Sigmoid colon (tissue), 7 donors: ENCODE data around the gene EXOC6. TPM values are rescaled to one million over a fixed set of nuclear protein-coding genes. Genes with fewer than 3 reads are reported as not detected.
A peak's percentile ranks its signal among the peaks of the same experiment; 100 is the strongest.

ENCODE experiments used
- DNase-seq: peaks from one replicate; pipeline ENCODE4 v3.0.0-alpha.2; 2019
- H3K27ac ChIP-seq, 4 donors: fragments of 200-600 bp; sonication (generic); one replicate each; pipeline ENCODE4 v1.5.1; 2016 to 2019; ENCODE audit warnings: mild to moderate bottlenecking in 1 of 4
- H3K27me3 ChIP-seq, 3 donors: fragments of 200-600 bp; sonication (generic); one replicate each; pipeline ENCODE4 v1.5.1; 2019; ENCODE audit warnings: mild to moderate bottlenecking in 1 of 3
- H3K36me3 ChIP-seq, 4 donors: fragments of 200-600 bp; sonication (generic); one replicate each; pipeline ENCODE4 v1.5.1; 2016 to 2019
- H3K4me1 ChIP-seq, 4 donors: fragments of 200-600 bp; sonication (generic); one replicate each; pipeline ENCODE4 v1.5.1; 2017 to 2019
- H3K4me3 ChIP-seq, 4 donors: fragments of 200-600 bp; sonication (generic); one replicate each; pipeline ENCODE4 v1.5.1; 2017 to 2019; ENCODE audit warnings: mild to moderate bottlenecking in 2 of 4, moderate library complexity in 1 of 4
- H3K9me3 ChIP-seq, 4 donors: fragments of 200-600 bp in 3 of 4; sonication (generic) in 3 of 4; one replicate each; pipeline versions ENCODE4 v1.5.1 to v1.6.1; 2013 to 2019
- EP300 ChIP-seq, 4 donors: sonication (generic); formaldehyde crosslinking; IDR thresholded peaks; one replicate each; pipeline ENCODE4 v1.6.1; 2017; ENCODE audit warnings: antibody characterized with exemption in 4 of 4
- POLR2A ChIP-seq, 2 donors: fragments of 450-650 bp; IDR thresholded peaks; one replicate each; pipeline ENCODE4 v1.6.1; 2016; ENCODE audit warnings: antibody characterized with exemption in 2 of 2, mild to moderate bottlenecking in 2 of 2, moderate library complexity in 2 of 2
- POLR2AphosphoS5 ChIP-seq, 4 donors: sonication (generic); formaldehyde crosslinking; IDR thresholded peaks; one replicate each; pipeline ENCODE4 v1.6.1; 2017; ENCODE audit warnings: antibody characterized with exemption in 4 of 4
- WGBS, 2 donors: extraction: QIAGEN DNeasy Blood & Tissue Kit; methylation state at CpG; one replicate each; pipeline ENCODE4 v1.1.7; 2013; 5-methylcytosine and 5-hydroxymethylcytosine counted together
- intact Hi-C: fragments of 100-400 bp; cut with DNase I; formaldehyde crosslinking; loops from one replicate; pipeline ENCODE4 v1.15.1; 2023
- polyA plus RNA-seq, 3 donors: library from polyadenylated mRNA; stranded (reverse); fragments of 200-250 nt; gene quantifications; one replicate each; pipeline ENCODE4 v1.2.3, GENCODE V29; 2013
- total RNA-seq, 4 donors: library from RNA; depleted of rRNA; stranded (reverse); fragments of >200 nt; gene quantifications; one replicate each; pipeline ENCODE4 v1.1.0, GENCODE V29; 2016
- TF ChIP-seq, protein P1 (sequence below), 4 experiments: fragments of 450-650 bp in 3 of 4; fragments of 200-600 bp in 1 of 4; IDR thresholded peaks; one replicate each; pipeline ENCODE4 v1.5.1; 2016 to 2019; ENCODE audit warnings: antibody characterized with exemption in 4 of 4, mild to moderate bottlenecking in 3 of 4, moderate library complexity in 2 of 4
- donor health status: healthy with polysubstance abuse.
- donor health status: Bipolar disorder and iron deficiency.
- donor health status: healthy.

Gene EXOC6
- total and polyA plus RNA-seq, 7 donors = 6.6 to 20.2 (median 16.6) TPM

DNA sequence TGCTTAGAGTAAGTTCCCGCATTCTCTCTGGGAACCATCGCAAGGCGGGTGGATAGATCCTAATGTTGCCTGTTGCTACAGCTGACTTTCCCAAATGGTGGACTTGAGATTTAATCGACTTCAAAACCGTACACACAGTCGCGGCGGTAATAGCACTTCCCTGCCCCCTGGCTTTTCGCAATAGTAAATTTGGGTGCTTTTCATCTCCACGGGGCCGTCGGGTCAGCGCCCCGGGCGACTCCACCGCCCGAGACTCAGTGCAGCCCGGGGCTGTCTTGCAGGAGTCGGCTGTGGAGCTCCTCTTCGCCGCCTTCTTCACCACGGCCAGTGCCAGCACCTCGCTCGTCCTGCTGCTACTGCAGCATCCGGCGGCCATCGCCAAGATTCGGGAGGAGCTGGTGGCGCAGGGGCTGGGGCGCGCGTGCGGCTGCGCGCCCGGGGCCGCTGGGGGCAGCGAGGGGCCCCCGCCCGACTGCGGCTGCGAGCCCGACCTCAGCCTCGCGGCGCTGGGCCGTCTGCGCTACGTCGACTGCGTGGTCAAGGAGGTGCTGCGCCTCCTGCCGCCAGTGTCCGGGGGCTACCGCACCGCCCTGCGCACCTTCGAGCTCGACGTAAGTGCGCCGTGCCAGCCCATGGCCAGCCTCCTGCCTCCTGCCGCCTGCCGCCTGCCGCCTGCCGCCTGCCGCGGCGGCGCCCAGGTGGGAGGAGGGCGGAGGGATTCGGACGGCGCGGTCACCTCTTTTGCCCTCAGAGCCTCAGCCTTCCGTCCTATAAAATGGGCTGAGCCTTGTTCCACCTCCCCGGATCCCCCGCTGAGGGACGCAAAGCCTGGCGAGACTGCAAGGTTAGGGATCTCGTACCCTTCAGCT is 217.6 kb downstream of the EXOC6 start:
- Histone ChIP-seq H3K36me3 (no peaks in the 10 kb centered on the region), H3K4me1 (peaks cover 0 to 45% (median 31%) of the 10 kb centered on the region in 4 donors), H3K4me3 (peak overlapping the region in 1 of 4 donors; percentile 18), H3K27ac (no peak overlapping the region), H3K27me3 (peaks cover 35 to 100% (median 82%) of the 10 kb centered on the region in 3 donors), H3K9me3 (no peaks in the 10 kb centered on the region)
- intact Hi-C loops = no loop called here
- WGBS, 2 donors = 5 to 9% methylated on average over 81 of the region's 81 CpGs
- TF ChIP-seq POLR2A (IDR thresholded peaks at IDR 0.05) = no peak
- TF ChIP-seq, protein P1, sequence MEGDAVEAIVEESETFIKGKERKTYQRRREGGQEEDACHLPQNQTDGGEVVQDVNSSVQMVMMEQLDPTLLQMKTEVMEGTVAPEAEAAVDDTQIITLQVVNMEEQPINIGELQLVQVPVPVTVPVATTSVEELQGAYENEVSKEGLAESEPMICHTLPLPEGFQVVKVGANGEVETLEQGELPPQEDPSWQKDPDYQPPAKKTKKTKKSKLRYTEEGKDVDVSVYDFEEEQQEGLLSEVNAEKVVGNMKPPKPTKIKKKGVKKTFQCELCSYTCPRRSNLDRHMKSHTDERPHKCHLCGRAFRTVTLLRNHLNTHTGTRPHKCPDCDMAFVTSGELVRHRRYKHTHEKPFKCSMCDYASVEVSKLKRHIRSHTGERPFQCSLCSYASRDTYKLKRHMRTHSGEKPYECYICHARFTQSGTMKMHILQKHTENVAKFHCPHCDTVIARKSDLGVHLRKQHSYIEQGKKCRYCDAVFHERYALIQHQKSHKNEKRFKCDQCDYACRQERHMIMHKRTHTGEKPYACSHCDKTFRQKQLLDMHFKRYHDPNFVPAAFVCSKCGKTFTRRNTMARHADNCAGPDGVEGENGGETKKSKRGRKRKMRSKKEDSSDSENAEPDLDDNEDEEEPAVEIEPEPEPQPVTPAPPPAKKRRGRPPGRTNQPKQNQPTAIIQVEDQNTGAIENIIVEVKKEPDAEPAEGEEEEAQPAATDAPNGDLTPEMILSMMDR (IDR thresholded peaks at IDR 0.05) = no peak
- TF ChIP-seq POLR2AphosphoS5 (IDR thresholded peaks at IDR 0.05) = no peak
- TF ChIP-seq EP300 (IDR thresholded peaks at IDR 0.05) = no peak
- DNase-seq = no peak

DNA sequence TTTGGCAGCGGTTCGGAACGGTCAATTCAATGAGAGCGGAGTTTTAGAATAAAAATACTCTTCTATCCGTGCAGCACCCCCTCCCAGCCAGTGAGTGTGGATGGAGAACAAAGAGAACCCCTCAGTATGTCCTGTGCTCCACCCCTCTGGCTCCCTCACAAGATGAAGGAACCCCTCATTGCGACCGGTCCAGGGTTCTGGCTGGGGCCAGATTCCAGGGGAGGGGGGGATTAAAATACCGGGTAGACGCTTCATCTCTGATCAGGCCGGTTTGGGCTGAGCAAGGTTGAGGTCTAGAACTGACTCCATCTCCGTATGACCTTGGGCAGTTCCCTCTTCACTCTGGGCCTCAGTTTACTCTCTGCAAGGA is 218.2 kb downstream of the EXOC6 start:
- no peak for DNase-seq
- Histone ChIP-seq H3K27ac (no peak overlapping the region), H3K4me3 (no peak overlapping the region), H3K4me1 (peaks cover 0 to 39% (median 28%) of the 10 kb centered on the region in 4 donors), H3K36me3 (no peaks in the 10 kb centered on the region), H3K9me3 (no peaks in the 10 kb centered on the region), H3K27me3 (peaks cover 31 to 100% (median 81%) of the 10 kb centered on the region in 3 donors)
- intact Hi-C loops = no loop called here
- 16 to 29% methylated on average over 11 of the region's 11 CpGs for WGBS, 2 donors
- TF ChIP-seq POLR2A (IDR thresholded peaks at IDR 0.05) (no peak), POLR2AphosphoS5 (IDR thresholded peaks at IDR 0.05) (no peak), EP300 (IDR thresholded peaks at IDR 0.05) (no peak)
- TF ChIP-seq, protein P1 (IDR thresholded peaks at IDR 0.05) = no peak

DNA sequence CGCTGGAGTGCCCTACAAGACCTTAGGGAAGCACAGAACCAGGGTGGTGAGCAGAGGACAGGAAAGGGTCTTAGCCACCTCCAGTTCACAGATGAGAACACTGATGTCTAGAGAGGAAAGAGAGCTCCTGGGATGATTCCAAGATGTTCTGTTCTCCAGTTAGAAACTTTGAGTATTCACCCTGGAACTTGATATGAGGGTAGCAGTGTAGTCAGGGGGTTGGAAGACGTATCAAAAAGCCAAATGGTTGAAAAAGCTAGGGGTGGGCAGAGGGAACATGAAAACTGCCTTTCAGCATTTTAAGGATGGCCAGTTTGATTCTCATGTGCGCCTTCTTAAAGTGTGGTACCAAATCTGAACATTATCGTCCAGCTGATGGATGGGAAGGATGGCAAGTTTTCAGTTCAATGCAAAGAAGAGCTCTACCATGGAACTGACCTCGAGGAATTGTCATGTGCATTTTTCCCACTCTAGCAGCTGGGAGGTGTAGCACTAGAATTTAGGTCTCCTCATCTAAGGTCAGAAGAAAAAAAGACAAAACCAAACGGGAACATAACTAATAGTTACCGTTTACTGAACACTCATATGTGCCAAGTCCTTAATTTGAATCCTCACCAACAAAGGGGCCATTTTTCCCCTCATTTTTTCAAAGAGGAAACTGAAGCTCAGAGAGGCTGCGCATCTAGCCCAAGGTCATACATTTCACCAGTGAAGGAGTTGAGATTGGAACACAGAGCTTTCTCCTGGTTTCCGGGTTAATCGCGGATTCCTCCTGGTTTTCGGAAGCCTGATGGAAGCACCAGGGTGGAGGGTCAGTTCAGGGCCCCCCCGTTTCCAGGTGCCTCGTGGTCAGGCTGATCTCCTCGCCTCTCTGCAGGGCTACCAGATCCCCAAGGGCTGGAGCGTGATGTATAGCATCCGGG is 219.4 kb downstream of the EXOC6 start:
- Histone ChIP-seq H3K27ac (no peak overlapping the region), H3K36me3 (no peaks in the 10 kb centered on the region), H3K4me1 (peaks cover 0 to 39% (median 28%) of the 10 kb centered on the region in 4 donors), H3K9me3 (no peaks in the 10 kb centered on the region), H3K27me3 (peaks cover 33 to 100% (median 81%) of the 10 kb centered on the region in 3 donors), H3K4me3 (no peak overlapping the region)
- WGBS, 2 donors = 9 to 15% methylated on average over 17 of the region's 17 CpGs
- intact Hi-C loops = no loop called here
- no peak for DNase-seq
- TF ChIP-seq POLR2AphosphoS5 (IDR thresholded peaks at IDR 0.05) (no peak), POLR2A (IDR thresholded peaks at IDR 0.05) (no peak), EP300 (IDR thresholded peaks at IDR 0.05) (no peak)
- TF ChIP-seq, protein P1 (IDR thresholded peaks at IDR 0.05) = no peak

DNA sequence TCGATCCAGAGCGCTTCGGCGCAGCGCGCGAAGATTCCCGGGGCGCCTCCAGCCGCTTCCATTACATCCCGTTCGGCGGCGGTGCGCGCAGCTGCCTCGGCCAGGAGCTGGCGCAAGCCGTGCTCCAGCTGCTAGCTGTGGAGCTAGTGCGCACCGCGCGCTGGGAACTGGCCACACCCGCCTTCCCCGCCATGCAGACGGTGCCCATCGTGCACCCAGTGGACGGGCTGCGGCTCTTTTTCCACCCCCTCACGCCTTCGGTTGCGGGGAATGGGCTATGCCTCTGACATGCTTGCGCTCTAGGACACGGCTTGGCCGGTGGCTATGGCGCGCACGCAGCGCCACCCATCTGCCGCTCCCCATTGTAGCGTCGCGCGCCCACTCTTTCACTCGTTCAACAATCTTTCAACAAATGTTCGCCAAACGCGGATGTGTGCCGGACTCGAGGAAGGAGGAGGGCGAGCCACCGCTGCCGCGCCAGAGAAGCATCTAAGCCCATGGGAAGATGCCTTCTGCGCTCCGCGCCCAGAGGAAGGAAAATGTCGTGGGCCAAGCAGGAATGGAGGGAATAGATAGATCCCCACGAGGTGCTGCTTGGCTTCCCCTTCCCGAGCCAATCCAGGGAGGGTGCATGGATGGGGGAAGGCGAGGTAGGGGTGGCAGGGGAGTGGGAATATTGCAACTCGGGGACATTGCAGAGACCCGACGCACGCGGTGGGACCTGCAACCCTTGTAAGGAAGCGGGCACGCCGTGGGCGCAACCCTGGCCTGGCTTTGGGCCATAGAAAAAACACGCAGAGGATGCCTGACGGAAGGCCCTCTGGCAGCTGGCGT is 220.3 kb downstream of the EXOC6 start:
- TF ChIP-seq, protein P1 (IDR thresholded peaks at IDR 0.05) = no peak
- TF ChIP-seq POLR2A (IDR thresholded peaks at IDR 0.05) (no peak), EP300 (IDR thresholded peaks at IDR 0.05) (no peak), POLR2AphosphoS5 (IDR thresholded peaks at IDR 0.05) (no peak)
- Histone ChIP-seq H3K4me1 (peaks cover 0 to 42% (median 31%) of the 10 kb centered on the region in 4 donors), H3K36me3 (no peaks in the 10 kb centered on the region), H3K9me3 (no peaks in the 10 kb centered on the region), H3K4me3 (no peak overlapping the region), H3K27me3 (peaks cover 42 to 100% (median 90%) of the 10 kb centered on the region in 3 donors), H3K27ac (no peak overlapping the region)
- no peak for DNase-seq
- intact Hi-C loops = no loop called here
- WGBS, 2 donors = 3 to 7% methylated on average over 73 of the region's 73 CpGs
